Measurements from ENCODE around the gene FGF1. TPM values are rescaled to one million over a fixed set of nuclear protein-coding genes. Genes with fewer than 3 reads are reported as not detected.

The FGF1 gene
- not detected in 2 replicates for total RNA-seq (ENCODE audit: low replicate concordance)

GRCh38 chr5:142685418-142686209 is at the start of gene FGF1:
TSS of gene FGF1 (minus strand) at chr5:142686090. CDS start at chr5:142614127, 71,963 bp downstream.
- Histone ChIP-seq H4K20me1 (ENCODE audit: low read depth) (no peaks in the 10 kb centered on the region), H3K4me3 (no peak within 1 kb of the TSS), H3K79me2 (ENCODE audit: low read depth) (no peaks in the 10 kb centered on the region), H3K36me3 (no peaks in the 10 kb centered on the region), H2AFZ (replicated peaks) (peak within 1 kb of the TSS; percentile 30), H3K27ac (no peak within 1 kb of the TSS), H3K9ac (no peak within 1 kb of the TSS), H3K9me3 (ENCODE audit: low read depth) (no peaks in the 10 kb centered on the region), H3K4me1 (peaks cover 21% of the 10 kb centered on the region), H3K4me2 (peak within 1 kb of the TSS; percentile 20), H3K27me3 (no peaks in the 10 kb centered on the region), H3F3A (ENCODE audit: low read depth) (peaks cover 17% of the 10 kb centered on the region)
- Mint-ChIP-seq H3K9me3 (no peaks in the 10 kb centered on the region), H3K27me3 (ENCODE audit: insufficient read depth, low read depth) (peaks cover 2% of the 10 kb centered on the region), H3K4me1 (peaks cover 56% of the 10 kb centered on the region), H3K4me3 (peak within 1 kb of the TSS; percentile 28), H3K36me3 (no peaks in the 10 kb centered on the region), H3K27ac (peak within 1 kb of the TSS; percentile 98)
- no peak for TF ChIP-seq EZH2 (IDR thresholded peaks at IDR 0.05)
- no peak for TF ChIP-seq CTCF (IDR thresholded peaks at IDR 0.05)
- no peak for TF ChIP-seq EZH2phosphoT487 (IDR thresholded peaks at IDR 0.05)
- DNase-seq (ENCODE audit: low spot score), result no peak

GRCh38 chr5:142727735-142728047 is 41.8 kb upstream of the FGF1 start:
- no peak overlapping the region for H3K4me3 ChIP-seq
- H3K9ac ChIP-seq, result no peak overlapping the region
- H3K36me3 Mint-ChIP-seq, result no peaks in the 10 kb centered on the region
- peaks cover 5% of the 10 kb centered on the region for H3K27me3 Mint-ChIP-seq (ENCODE audit: insufficient read depth, low read depth)
- no peaks in the 10 kb centered on the region for H3K27me3 ChIP-seq
- no peaks in the 10 kb centered on the region for H3K9me3 ChIP-seq (ENCODE audit: low read depth)
- H3K4me1 ChIP-seq, result no peaks in the 10 kb centered on the region
- H3K4me1 Mint-ChIP-seq, result peaks cover 4% of the 10 kb centered on the region
- H3K27ac Mint-ChIP-seq, result no peak overlapping the region
- no peak overlapping the region for H3K4me2 ChIP-seq
- DNase-seq (ENCODE audit: low spot score), result no peak
- no peak overlapping the region for H3K27ac ChIP-seq
- H3F3A ChIP-seq (ENCODE audit: low read depth), result no peaks in the 10 kb centered on the region
- no peaks in the 10 kb centered on the region for H3K79me2 ChIP-seq (ENCODE audit: low read depth)
- no peaks in the 10 kb centered on the region for H3K36me3 ChIP-seq
- no peak overlapping the region for H3K4me3 Mint-ChIP-seq
- H2AFZ ChIP-seq (replicated peaks), result no peak overlapping the region
- TF ChIP-seq EZH2phosphoT487 (IDR thresholded peaks at IDR 0.05) (no peak), CTCF (IDR thresholded peaks at IDR 0.05) (no peak), EZH2 (IDR thresholded peaks at IDR 0.05) (no peak)
- no peaks in the 10 kb centered on the region for H4K20me1 ChIP-seq (ENCODE audit: low read depth)
- H3K9me3 Mint-ChIP-seq, result no peaks in the 10 kb centered on the region

GRCh38 chr5:142726188-142726731 is 40.4 kb upstream of the FGF1 start:
- Mint-ChIP-seq H3K4me1 (peaks cover 7% of the 10 kb centered on the region), H3K27me3 (ENCODE audit: insufficient read depth, low read depth) (peaks cover 5% of the 10 kb centered on the region), H3K4me3 (no peak overlapping the region), H3K36me3 (no peaks in the 10 kb centered on the region), H3K9me3 (no peaks in the 10 kb centered on the region), H3K27ac (no peak overlapping the region)
- Histone ChIP-seq H3K9me3 (ENCODE audit: low read depth) (no peaks in the 10 kb centered on the region), H3K4me3 (no peak overlapping the region), H3K36me3 (no peaks in the 10 kb centered on the region), H4K20me1 (ENCODE audit: low read depth) (no peaks in the 10 kb centered on the region), H3K27me3 (no peaks in the 10 kb centered on the region), H2AFZ (replicated peaks) (no peak overlapping the region), H3F3A (ENCODE audit: low read depth) (no peaks in the 10 kb centered on the region), H3K4me1 (no peaks in the 10 kb centered on the region), H3K79me2 (ENCODE audit: low read depth) (no peaks in the 10 kb centered on the region), H3K9ac (no peak overlapping the region), H3K27ac (no peak overlapping the region), H3K4me2 (no peak overlapping the region)
- DNase-seq (ENCODE audit: low spot score), result no peak
- TF ChIP-seq CTCF (IDR thresholded peaks at IDR 0.05), result no peak
